Measurements from ENCODE around the gene TRAP1. TPM values are rescaled to one million over a fixed set of nuclear protein-coding genes. Genes with fewer than 3 reads are reported as not detected.

The TRAP1 gene
- polyA plus RNA-seq, 1 donor from 2014 or later: 73.0 TPM

GRCh38 chr16:3690980-3691720 is 26.2 kb downstream of the TRAP1 start:
- H3F3A ChIP-seq (ENCODE audit: insufficient read depth, low read length, poor library complexity, severe bottlenecking): no peaks in the 10 kb centered on the region
- TF ChIP-seq EP300 (conservative IDR thresholded peaks at IDR 0.05; ENCODE audit: poor library complexity, severe bottlenecking): no peak
- TF ChIP-seq RAD21 (conservative IDR thresholded peaks at IDR 0.05): no peak
- no peak for TF ChIP-seq EZH2 (IDR thresholded peaks at IDR 0.05; ENCODE audit: borderline replicate concordance, insufficient read depth, low read length, poor library complexity, severe bottlenecking)
- TF ChIP-seq CTCF (IDR thresholded peaks at IDR 0.05; ENCODE audit: poor library complexity, severe bottlenecking): no peak
- no peak for TF ChIP-seq POLR2AphosphoS5 (IDR thresholded peaks at IDR 0.05)
- no peak for TF ChIP-seq REST (IDR thresholded peaks at IDR 0.05; ENCODE audit: borderline replicate concordance)
- TF ChIP-seq MXI1 (conservative IDR thresholded peaks at IDR 0.05; ENCODE audit: poor library complexity, severe bottlenecking): no peak
- TF ChIP-seq SMC3 (conservative IDR thresholded peaks at IDR 0.05; ENCODE audit: poor library complexity): no peak
- TF ChIP-seq TAF1 (IDR thresholded peaks at IDR 0.05; ENCODE audit: low read depth): no peak
- no peak overlapping the region for H2AFZ ChIP-seq (ENCODE audit: low read depth, low read length)
- H3K4me2 ChIP-seq (ENCODE audit: low read length): no peak overlapping the region
- no peak overlapping the region for H3K9ac ChIP-seq (ENCODE audit: low read length)
- H3K36me3 ChIP-seq (ENCODE audit: insufficient read depth, low read length): no peaks in the 10 kb centered on the region
- H3K9me2 ChIP-seq (ENCODE audit: insufficient read depth, low read length): no peaks in the 10 kb centered on the region
- H4K20me1 ChIP-seq (ENCODE audit: insufficient read depth): no peaks in the 10 kb centered on the region
- no peaks in the 10 kb centered on the region for H3K9me3 ChIP-seq (ENCODE audit: low read length)
- H3K27ac ChIP-seq (ENCODE audit: low read length): no peak overlapping the region
- no peaks in the 10 kb centered on the region for H3K79me2 ChIP-seq (replicated peaks; ENCODE audit: insufficient read depth, low read length)
- no peak overlapping the region for H3K4me3 ChIP-seq (ENCODE audit: low read length)
- H3K27me3 ChIP-seq (ENCODE audit: insufficient read depth, low read depth, low read length): no peaks in the 10 kb centered on the region

- Histone ChIP-seq H3K9me3 (ENCODE audit: low read length) (no peaks in the 10 kb centered on the region), H3F3A (ENCODE audit: insufficient read depth, low read length, poor library complexity, severe bottlenecking) (no peaks in the 10 kb centered on the region), H3K4me3 (ENCODE audit: low read length) (no peak overlapping the region), H3K79me2 (replicated peaks; ENCODE audit: insufficient read depth, low read length) (no peaks in the 10 kb centered on the region), H2AFZ (ENCODE audit: low read depth, low read length) (no peak overlapping the region), H3K4me2 (ENCODE audit: low read length) (no peak overlapping the region), H3K9ac (ENCODE audit: low read length) (no peak overlapping the region), H4K20me1 (ENCODE audit: insufficient read depth) (no peaks in the 10 kb centered on the region), H3K9me2 (ENCODE audit: insufficient read depth, low read length) (no peaks in the 10 kb centered on the region), H3K27ac (ENCODE audit: low read length) (no peak overlapping the region), H3K36me3 (ENCODE audit: insufficient read depth, low read length) (no peaks in the 10 kb centered on the region), H3K27me3 (ENCODE audit: insufficient read depth, low read depth, low read length) (no peaks in the 10 kb centered on the region)
- TF ChIP-seq RAD21 (conservative IDR thresholded peaks at IDR 0.05) (peak; percentile 78), EZH2 (IDR thresholded peaks at IDR 0.05; ENCODE audit: borderline replicate concordance, insufficient read depth, low read length, poor library complexity, severe bottlenecking) (no peak), POLR2AphosphoS5 (IDR thresholded peaks at IDR 0.05) (no peak), REST (IDR thresholded peaks at IDR 0.05; ENCODE audit: borderline replicate concordance) (no peak), EP300 (conservative IDR thresholded peaks at IDR 0.05; ENCODE audit: poor library complexity, severe bottlenecking) (no peak), TAF1 (IDR thresholded peaks at IDR 0.05; ENCODE audit: low read depth) (no peak), CTCF (IDR thresholded peaks at IDR 0.05; ENCODE audit: poor library complexity, severe bottlenecking) (peak; percentile 86), MXI1 (conservative IDR thresholded peaks at IDR 0.05; ENCODE audit: poor library complexity, severe bottlenecking) (peak; percentile 30), SMC3 (conservative IDR thresholded peaks at IDR 0.05; ENCODE audit: poor library complexity) (peak; percentile 89)
Measured at GRCh38 chr16:3690470-3690928, 26.8 kb downstream of the TRAP1 start.
